Measurements from ENCODE around the gene ERC1. TPM values are rescaled to one million over a fixed set of nuclear protein-coding genes. Genes with fewer than 3 reads are reported as not detected.

The ERC1 gene
- total and polyA plus RNA-seq, 4 donors = 7.4 to 78.2 (median 39.8) TPM

- Histone ChIP-seq H3K9me3 (ENCODE audit: control insufficient read depth in 4 of 4, insufficient read depth in 3 of 4, low read length in 3 of 4) (no peaks in the 10 kb centered on the region), H3K27me3 (ENCODE audit: control insufficient read depth in 3 of 3, insufficient read depth in 3 of 3, low read length in 2 of 3) (no peaks in the 10 kb centered on the region), H3K4me3 (no peak overlapping the region), H3K9ac (ENCODE audit: insufficient read depth in 1 of 2, low read length in 2 of 2) (peak overlapping the region in 1 of 2 donors; percentile 16), H3K4me1 (ENCODE audit: control insufficient read depth in 5 of 5, insufficient read depth in 5 of 5, low read length in 5 of 5) (peaks cover 5 to 49% (median 30%) of the 10 kb centered on the region in 5 donors), H3K27ac (ENCODE audit: low read depth in 1 of 2, low read length in 1 of 2) (peak overlapping the region; percentile 13 to 18), H3K36me3 (ENCODE audit: control insufficient read depth in 4 of 4, insufficient read depth in 4 of 4, low read length in 4 of 4) (no peaks in the 10 kb centered on the region)
- DNase-seq (peak; percentile 73 to 90 (median 89)), ATAC-seq (ENCODE audit: insufficient read depth, low FRiP score) (no peak)
- TF ChIP-seq CTCF (IDR thresholded peaks at IDR 0.05; ENCODE audit: control extremely low read depth, extremely low read depth) = no peak
- WGBS, 2 donors = 70% methylated on average over 10 of the region's 10 CpGs
These were observed 483.6 kb downstream of the ERC1 start for GRCh38 chr12:1474574-1475153.

GRCh38 chr12:1479645-1480044 lies 488.6 kb downstream of the ERC1 start:
- 95 to 97% methylated on average over 11 of the region's 11 CpGs for WGBS, 2 donors
- H3K4me1 ChIP-seq (ENCODE audit: control insufficient read depth in 5 of 5, insufficient read depth in 5 of 5, low read length in 5 of 5) = peaks cover 0 to 21% (median 7%) of the 10 kb centered on the region in 5 donors
- no peak for TF ChIP-seq CTCF (IDR thresholded peaks at IDR 0.05; ENCODE audit: control extremely low read depth, extremely low read depth)

GRCh38 chr12:1481326-1481725 lies 490.3 kb downstream of the ERC1 start:
- no peak for TF ChIP-seq CTCF (IDR thresholded peaks at IDR 0.05; ENCODE audit: control extremely low read depth, extremely low read depth)
- Histone ChIP-seq H3K4me1 (ENCODE audit: control insufficient read depth in 5 of 5, insufficient read depth in 5 of 5, low read length in 5 of 5) (peaks cover 0 to 10% (median 0%) of the 10 kb centered on the region in 5 donors), H3K9ac (ENCODE audit: insufficient read depth in 1 of 2, low read length in 2 of 2) (no peak overlapping the region), H3K9me3 (ENCODE audit: control insufficient read depth in 4 of 4, insufficient read depth in 3 of 4, low read length in 3 of 4) (no peaks in the 10 kb centered on the region), H3K27ac (ENCODE audit: low read depth in 1 of 2, low read length in 1 of 2) (no peak overlapping the region), H3K36me3 (ENCODE audit: control insufficient read depth in 4 of 4, insufficient read depth in 4 of 4, low read length in 4 of 4) (peaks cover 0 to 2% (median 0%) of the 10 kb centered on the region in 4 donors), H3K4me3 (no peak overlapping the region), H3K27me3 (ENCODE audit: control insufficient read depth in 3 of 3, insufficient read depth in 3 of 3, low read length in 2 of 3) (no peaks in the 10 kb centered on the region)
- ATAC-seq (ENCODE audit: insufficient read depth, low FRiP score) (no peak), DNase-seq (peak in 2 of 3 donors; percentile 44 to 65)
- 61 to 75% methylated on average over 5 of the region's 5 CpGs for WGBS, 2 donors

More at GRCh38 chr12:1479645-1480044, 488.6 kb downstream of the ERC1 start:
- DNase-seq (no peak), ATAC-seq (ENCODE audit: insufficient read depth, low FRiP score) (no peak)
- H3K27me3 ChIP-seq (ENCODE audit: control insufficient read depth in 3 of 3, insufficient read depth in 3 of 3, low read length in 2 of 3) = no peaks in the 10 kb centered on the region
- no peak overlapping the region for H3K4me3 ChIP-seq
- no peaks in the 10 kb centered on the region for H3K9me3 ChIP-seq (ENCODE audit: control insufficient read depth in 4 of 4, insufficient read depth in 3 of 4, low read length in 3 of 4)
- H3K36me3 ChIP-seq (ENCODE audit: control insufficient read depth in 4 of 4, insufficient read depth in 4 of 4, low read length in 4 of 4) = peaks cover 0 to 2% (median 0%) of the 10 kb centered on the region in 4 donors
- H3K27ac ChIP-seq (ENCODE audit: low read depth in 1 of 2, low read length in 1 of 2) = no peak overlapping the region
- no peak overlapping the region for H3K9ac ChIP-seq (ENCODE audit: insufficient read depth in 1 of 2, low read length in 2 of 2)

Data from lung (tissue), 12 donors.